H1 (cell line): ENCODE data around the gene FZD4.

Experiments used
- CTCF ChIP-seq, 3 experiments: IDR thresholded peaks; 1 replicate in 2 of 3; 2 replicates in 1 of 3; pipeline versions ENCODE4 v1.5.1 to v1.6.1; 2011; ENCODE audit warnings: low read length in 3 of 3, mild to moderate bottlenecking in 3 of 3, inconsistent platforms in 2 of 3, low read depth in 1 of 3, moderate library complexity in 1 of 3; ENCODE audit not compliant: insufficient read depth in 1 of 3; ENCODE audit errors: control extremely low read depth in 1 of 3
- EP300 ChIP-seq, 2 experiments: IDR thresholded peaks; 1 replicate in 1 of 2; 2 replicates in 1 of 2; pipeline ENCODE4 v1.6.1; 2011 to 2012; ENCODE audit warnings: low read depth in 2 of 2, low read length in 2 of 2, mild to moderate bottlenecking in 2 of 2, borderline replicate concordance in 1 of 2, inconsistent platforms in 1 of 2, moderate library complexity in 1 of 2
- MAX ChIP-seq: IDR thresholded peaks from 2 replicates; pipeline ENCODE4 v1.6.1; 2012; ENCODE audit warnings: inconsistent platforms
- POLR2A ChIP-seq, 2 experiments: IDR thresholded peaks; 1 replicate in 1 of 2; 2 replicates in 1 of 2; pipeline ENCODE4 v1.6.1; 2011; ENCODE audit warnings: low read depth in 2 of 2, low read length in 2 of 2, mild to moderate bottlenecking in 2 of 2; ENCODE audit errors: control extremely low read depth in 1 of 2

GRCh38 chr11:86952221-86952875 lies 2.8 kb downstream of the FZD4 start:
- TF ChIP-seq EP300 (IDR thresholded peaks at IDR 0.05; ENCODE audit: borderline replicate concordance in 1 of 2, low read depth in 2 of 2, low read length in 2 of 2) (no peak), CTCF (IDR thresholded peaks at IDR 0.05; ENCODE audit: control extremely low read depth in 1 of 3, insufficient read depth in 1 of 3, low read depth in 1 of 3, low read length in 3 of 3) (no peak), POLR2A (IDR thresholded peaks at IDR 0.05; ENCODE audit: control extremely low read depth in 1 of 2, low read depth in 2 of 2, low read length in 2 of 2) (no peak), MAX (no peak)
